Fibroblast of lung (primary cell): ENCODE data around the gene YKT6.

Experiments
- CTCF ChIP-seq, 2 donors: IDR thresholded peaks in 1 of 2; conservative IDR thresholded peaks in 1 of 2; 1 replicate in 1 of 2; 2 replicates in 1 of 2; pipeline ENCODE4 v1.5.1; 2011 to 2012; ENCODE audit warnings: low read length in 2 of 2, control low read depth in 1 of 2, inconsistent platforms in 1 of 2, low read depth in 1 of 2, mild to moderate bottlenecking in 1 of 2
- EZH2 ChIP-seq: IDR thresholded peaks from 2 replicates; pipeline ENCODE4 v1.5.1; 2012; ENCODE audit warnings: low read length, control low read depth, mild to moderate bottlenecking; ENCODE audit errors: missing control alignments

- no peak for TF ChIP-seq EZH2
- TF ChIP-seq CTCF (conservative IDR thresholded peaks at IDR 0.05 in 1 of 2, IDR thresholded peaks at IDR 0.05 in 1 of 2; ENCODE audit: low read depth in 1 of 2, low read length in 2 of 2) = no peak
Measured at GRCh38 chr7:44151956-44152355, 48.8 kb upstream of the YKT6 start.
